Neural cell (in vitro differentiated cells): ENCODE data around the gene CCDC9B. TPM values are rescaled to one million over a fixed set of nuclear protein-coding genes. Genes with fewer than 3 reads are reported as not detected.

Experiments
- H2AFZ ChIP-seq: fragments of 200-600, 300-800 bp; sonication (generic), shearing (Covaris generic); 2 replicates; pipeline ENCODE4 v1.6.0; 2014; ENCODE audit warnings: low read depth, mild to moderate bottlenecking, antibody characterized with exemption, low read length, moderate library complexity
- H3F3A ChIP-seq: fragments of 200-600 bp; shearing (Covaris generic); 2 replicates; pipeline ENCODE4 v1.6.1; 2016; ENCODE audit warnings: mild to moderate bottlenecking, moderate library complexity, mixed read lengths, antibody characterized with exemption, low read length; ENCODE audit not compliant: insufficient read depth, poor library complexity, severe bottlenecking
- H3K27ac ChIP-seq: fragments of 200-600, 300-800 bp; sonication (generic), shearing (Covaris generic); 2 replicates; pipeline ENCODE4 v1.5.1; 2014; ENCODE audit warnings: mild to moderate bottlenecking, low read length, moderate library complexity
- H3K27me3 ChIP-seq: fragments of 300-800, 200-600 bp; sonication (generic), shearing (Covaris generic); 2 replicates; pipeline ENCODE4 v1.6.0; 2014; ENCODE audit warnings: mild to moderate bottlenecking, low read depth, low read length, moderate library complexity; ENCODE audit not compliant: insufficient read depth
- H3K36me3 ChIP-seq: fragments of 300-800, 200-600 bp; sonication (generic), shearing (Covaris generic); 2 replicates; pipeline ENCODE4 v1.5.1; 2014; ENCODE audit warnings: mild to moderate bottlenecking, antibody characterized with exemption, low read length, moderate library complexity; ENCODE audit not compliant: insufficient read depth
- H3K4me2 ChIP-seq: fragments of 300-800, 200-600 bp; sonication (generic), shearing (Covaris generic); 2 replicates; pipeline ENCODE4 v1.6.0; 2014; ENCODE audit warnings: mild to moderate bottlenecking, low read length
- H3K4me3 ChIP-seq: fragments of 300-800, 200-600 bp; sonication (generic), shearing (Covaris generic); 2 replicates; pipeline ENCODE4 v1.5.1; 2014; ENCODE audit warnings: mild to moderate bottlenecking, low read length, moderate library complexity
- H3K79me2 ChIP-seq: fragments of 200-600 bp; shearing (Covaris generic); replicated peaks from 2 replicates; pipeline ENCODE4 v1.6.0; 2014; ENCODE audit warnings: mild to moderate bottlenecking, low read length, moderate library complexity; ENCODE audit not compliant: insufficient read depth
- H3K9ac ChIP-seq: fragments of 300-800, 200-600 bp; sonication (generic), shearing (Covaris generic); 2 replicates; pipeline ENCODE4 v1.6.1; 2016; ENCODE audit warnings: mild to moderate bottlenecking, low read length, mixed read lengths
- H3K9me2 ChIP-seq: fragments of 200-600 bp; shearing (Covaris generic); 2 replicates; pipeline ENCODE4 v1.6.1; 2016; ENCODE audit warnings: mild to moderate bottlenecking, low read length, mixed read lengths; ENCODE audit not compliant: insufficient read depth
- H3K9me3 ChIP-seq: fragments of 200-600, 300-800 bp; sonication (generic), shearing (Covaris generic); 2 replicates; pipeline ENCODE4 v1.6.1; 2016; ENCODE audit warnings: mild to moderate bottlenecking, mixed run types, low read length, moderate library complexity, mixed read lengths
- H4K20me1 ChIP-seq: fragments of 200-600 bp; shearing (Covaris generic); 2 replicates; pipeline ENCODE4 v1.6.1; 2016; ENCODE audit warnings: mild to moderate bottlenecking, mixed run types; ENCODE audit not compliant: insufficient read depth
- EP300 ChIP-seq: fragments of 450-650 bp; conservative IDR thresholded peaks from 2 replicates; pipeline ENCODE4 v1.6.1; 2014; ENCODE audit warnings: antibody characterized with exemption, mild to moderate bottlenecking, moderate library complexity; ENCODE audit not compliant: poor library complexity, severe bottlenecking
- EZH2 ChIP-seq: fragments of 200-600, 300-800 bp; shearing (Covaris generic), sonication (generic); IDR thresholded peaks from 2 replicates; pipeline ENCODE4 v1.6.1; 2014; ENCODE audit warnings: antibody characterized with exemption, low read length, borderline replicate concordance, mild to moderate bottlenecking; ENCODE audit not compliant: insufficient read depth, poor library complexity, severe bottlenecking
- MXI1 ChIP-seq: fragments of 450-650 bp; conservative IDR thresholded peaks from 2 replicates; pipeline ENCODE4 v1.6.1; 2014; ENCODE audit warnings: antibody characterized with exemption, mild to moderate bottlenecking; ENCODE audit not compliant: poor library complexity, severe bottlenecking
- POLR2AphosphoS5 ChIP-seq: IDR thresholded peaks from 2 replicates; pipeline ENCODE4 v1.6.1; 2012
- RAD21 ChIP-seq: fragments of 450-650 bp; conservative IDR thresholded peaks from 2 replicates; pipeline ENCODE4 v1.6.1; 2014; ENCODE audit warnings: antibody characterized with exemption, mild to moderate bottlenecking, moderate library complexity
- SMC3 ChIP-seq: fragments of 450-650 bp; conservative IDR thresholded peaks from 2 replicates; pipeline ENCODE4 v1.6.1; 2014; ENCODE audit warnings: antibody characterized with exemption, mild to moderate bottlenecking, moderate library complexity; ENCODE audit not compliant: poor library complexity
- TAF1 ChIP-seq: IDR thresholded peaks from 2 replicates; pipeline ENCODE4 v1.6.1; 2012; ENCODE audit warnings: low read depth
- polyA plus RNA-seq: library from polyadenylated mRNA; depleted of rRNA; stranded (reverse); fragments of >200 nt; gene quantifications from 2 replicates; pipeline ENCODE4 v1.2.3, GENCODE V29; 2014
- TF ChIP-seq, protein P1 (sequence below): IDR thresholded peaks from 2 replicates; pipeline ENCODE4 v1.6.1; 2012; ENCODE audit warnings: borderline replicate concordance
- TF ChIP-seq, protein P2 (sequence below): fragments of 450-650 bp; IDR thresholded peaks from 2 replicates; pipeline ENCODE4 v1.5.1; 2014; ENCODE audit warnings: antibody characterized with exemption, mild to moderate bottlenecking, moderate library complexity; ENCODE audit not compliant: poor library complexity, severe bottlenecking

The CCDC9B gene
- polyA plus RNA-seq, 1 donor from 2014 or later, result not detected

DNA sequence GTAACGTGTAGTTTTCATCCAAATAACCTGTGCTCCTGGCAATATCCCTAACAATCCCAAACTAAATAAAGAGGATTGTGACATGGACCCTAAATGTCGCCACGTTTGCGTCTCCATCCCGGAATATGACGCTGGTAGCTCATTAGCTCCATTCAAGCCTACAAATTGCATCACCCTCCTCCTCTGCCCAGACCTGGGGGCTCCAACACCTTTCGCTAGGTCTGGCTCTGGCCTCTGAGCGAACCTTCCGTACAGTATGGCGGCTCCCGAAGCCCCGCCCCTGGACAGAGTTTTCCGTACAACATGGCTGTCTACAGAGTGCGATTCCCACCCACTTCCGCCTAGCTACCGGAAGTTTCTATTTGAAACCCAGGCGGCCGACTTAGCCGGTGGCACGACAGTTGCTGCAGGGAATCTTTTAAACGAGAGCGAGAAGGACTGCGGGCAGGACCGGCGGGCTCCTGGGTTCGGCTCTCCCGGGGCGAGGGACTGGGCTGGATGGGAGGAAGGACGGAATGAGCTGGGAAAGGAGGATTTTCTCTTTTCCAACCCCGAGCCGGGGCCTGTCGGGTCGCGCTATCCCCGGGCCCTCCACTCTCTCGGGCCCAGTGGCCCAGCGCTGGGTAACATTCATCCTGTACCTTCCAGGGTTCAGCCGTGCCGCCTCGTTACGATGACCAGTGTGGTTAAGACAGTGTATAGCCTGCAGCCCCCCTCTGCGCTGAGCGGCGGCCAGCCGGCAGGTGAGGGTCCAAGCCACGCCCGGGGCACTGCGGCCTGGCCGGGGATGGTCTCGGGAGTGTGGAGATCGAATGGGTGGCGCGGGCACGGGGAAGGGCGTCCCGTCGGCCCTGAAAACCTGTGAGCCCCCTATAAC, 42.1 kb upstream of the CCDC9B start, which contains the start of gene KNSTRN:
KNSTRN (plus strand) TSS at position 142 of the 877 bp plus-strand sequence; CDS start at position 257, 115 bp downstream.
- Histone ChIP-seq H3K4me2 (peak within 1 kb of the TSS; percentile 69), H2AFZ (peak within 1 kb of the TSS; percentile 93), H3K27me3 (no peaks in the 10 kb centered on the region), H3F3A (no peaks in the 10 kb centered on the region), H3K9me2 (no peaks in the 10 kb centered on the region), H4K20me1 (no peaks in the 10 kb centered on the region), H3K36me3 (no peaks in the 10 kb centered on the region), H3K79me2 (peaks cover 15% of the 10 kb centered on the region), H3K4me3 (peak within 1 kb of the TSS; percentile 88), H3K27ac (no peak within 1 kb of the TSS), H3K9ac (peak within 1 kb of the TSS; percentile 77), H3K9me3 (no peaks in the 10 kb centered on the region)
- peak; percentile 39 for TF ChIP-seq RAD21
- TF ChIP-seq SMC3, result peak; percentile 56
- TF ChIP-seq EZH2, result no peak
- TF ChIP-seq, protein P1, sequence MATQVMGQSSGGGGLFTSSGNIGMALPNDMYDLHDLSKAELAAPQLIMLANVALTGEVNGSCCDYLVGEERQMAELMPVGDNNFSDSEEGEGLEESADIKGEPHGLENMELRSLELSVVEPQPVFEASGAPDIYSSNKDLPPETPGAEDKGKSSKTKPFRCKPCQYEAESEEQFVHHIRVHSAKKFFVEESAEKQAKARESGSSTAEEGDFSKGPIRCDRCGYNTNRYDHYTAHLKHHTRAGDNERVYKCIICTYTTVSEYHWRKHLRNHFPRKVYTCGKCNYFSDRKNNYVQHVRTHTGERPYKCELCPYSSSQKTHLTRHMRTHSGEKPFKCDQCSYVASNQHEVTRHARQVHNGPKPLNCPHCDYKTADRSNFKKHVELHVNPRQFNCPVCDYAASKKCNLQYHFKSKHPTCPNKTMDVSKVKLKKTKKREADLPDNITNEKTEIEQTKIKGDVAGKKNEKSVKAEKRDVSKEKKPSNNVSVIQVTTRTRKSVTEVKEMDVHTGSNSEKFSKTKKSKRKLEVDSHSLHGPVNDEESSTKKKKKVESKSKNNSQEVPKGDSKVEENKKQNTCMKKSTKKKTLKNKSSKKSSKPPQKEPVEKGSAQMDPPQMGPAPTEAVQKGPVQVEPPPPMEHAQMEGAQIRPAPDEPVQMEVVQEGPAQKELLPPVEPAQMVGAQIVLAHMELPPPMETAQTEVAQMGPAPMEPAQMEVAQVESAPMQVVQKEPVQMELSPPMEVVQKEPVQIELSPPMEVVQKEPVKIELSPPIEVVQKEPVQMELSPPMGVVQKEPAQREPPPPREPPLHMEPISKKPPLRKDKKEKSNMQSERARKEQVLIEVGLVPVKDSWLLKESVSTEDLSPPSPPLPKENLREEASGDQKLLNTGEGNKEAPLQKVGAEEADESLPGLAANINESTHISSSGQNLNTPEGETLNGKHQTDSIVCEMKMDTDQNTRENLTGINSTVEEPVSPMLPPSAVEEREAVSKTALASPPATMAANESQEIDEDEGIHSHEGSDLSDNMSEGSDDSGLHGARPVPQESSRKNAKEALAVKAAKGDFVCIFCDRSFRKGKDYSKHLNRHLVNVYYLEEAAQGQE, result peak; percentile 66
- TF ChIP-seq EP300, result no peak
- peak; percentile 42 for TF ChIP-seq TAF1
- TF ChIP-seq, protein P2, sequence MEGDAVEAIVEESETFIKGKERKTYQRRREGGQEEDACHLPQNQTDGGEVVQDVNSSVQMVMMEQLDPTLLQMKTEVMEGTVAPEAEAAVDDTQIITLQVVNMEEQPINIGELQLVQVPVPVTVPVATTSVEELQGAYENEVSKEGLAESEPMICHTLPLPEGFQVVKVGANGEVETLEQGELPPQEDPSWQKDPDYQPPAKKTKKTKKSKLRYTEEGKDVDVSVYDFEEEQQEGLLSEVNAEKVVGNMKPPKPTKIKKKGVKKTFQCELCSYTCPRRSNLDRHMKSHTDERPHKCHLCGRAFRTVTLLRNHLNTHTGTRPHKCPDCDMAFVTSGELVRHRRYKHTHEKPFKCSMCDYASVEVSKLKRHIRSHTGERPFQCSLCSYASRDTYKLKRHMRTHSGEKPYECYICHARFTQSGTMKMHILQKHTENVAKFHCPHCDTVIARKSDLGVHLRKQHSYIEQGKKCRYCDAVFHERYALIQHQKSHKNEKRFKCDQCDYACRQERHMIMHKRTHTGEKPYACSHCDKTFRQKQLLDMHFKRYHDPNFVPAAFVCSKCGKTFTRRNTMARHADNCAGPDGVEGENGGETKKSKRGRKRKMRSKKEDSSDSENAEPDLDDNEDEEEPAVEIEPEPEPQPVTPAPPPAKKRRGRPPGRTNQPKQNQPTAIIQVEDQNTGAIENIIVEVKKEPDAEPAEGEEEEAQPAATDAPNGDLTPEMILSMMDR, result peak; percentile 16
- TF ChIP-seq MXI1, result peak; percentile 84
- TF ChIP-seq POLR2AphosphoS5, result peak; percentile 85

DNA sequence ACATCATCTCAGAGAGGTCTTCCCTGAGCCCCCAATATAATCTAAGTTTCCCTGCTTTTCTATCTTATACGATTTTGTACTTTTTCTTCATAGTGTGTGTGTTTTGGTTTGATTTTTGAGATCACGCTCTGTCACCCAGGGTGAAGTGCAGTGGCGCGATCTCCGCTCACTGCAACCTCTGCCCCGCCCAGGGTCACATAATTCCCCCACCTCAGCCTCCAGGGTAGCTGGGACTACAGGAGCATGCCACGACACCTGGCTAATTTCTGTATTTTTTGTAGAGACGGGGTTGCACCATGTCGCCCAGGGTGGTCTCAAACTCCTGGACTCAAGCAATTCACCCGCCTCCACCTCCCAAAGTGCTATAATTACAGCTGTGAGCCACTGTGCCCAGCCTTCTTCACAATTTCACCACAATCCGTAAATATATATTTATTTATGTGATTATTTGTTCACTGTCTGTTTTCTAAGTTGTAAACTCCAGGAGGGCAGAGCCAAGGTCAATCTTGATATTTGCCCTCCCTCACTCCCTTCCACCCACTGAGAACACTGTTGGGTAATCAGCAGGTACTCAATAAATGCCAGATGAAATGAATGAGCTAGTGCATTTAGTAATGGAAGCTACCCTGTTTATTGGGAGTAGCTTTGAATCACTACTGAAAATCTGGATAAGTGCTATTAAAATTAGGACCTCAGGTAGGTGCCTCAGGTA, 41.2 kb upstream of the CCDC9B start:
- Histone ChIP-seq H3F3A (no peaks in the 10 kb centered on the region), H3K9me2 (no peaks in the 10 kb centered on the region), H3K4me2 (no peak overlapping the region), H3K36me3 (no peaks in the 10 kb centered on the region), H3K9me3 (no peaks in the 10 kb centered on the region), H2AFZ (peak overlapping the region; percentile 93), H3K9ac (no peak overlapping the region), H4K20me1 (no peaks in the 10 kb centered on the region), H3K4me3 (no peak overlapping the region), H3K27ac (no peak overlapping the region), H3K79me2 (peaks cover 15% of the 10 kb centered on the region), H3K27me3 (no peaks in the 10 kb centered on the region)
- TF ChIP-seq EZH2 (no peak), POLR2AphosphoS5 (no peak), TAF1 (no peak), RAD21 (no peak), MXI1 (no peak), EP300 (no peak), SMC3 (no peak)
- TF ChIP-seq, protein P1, result no peak
- TF ChIP-seq, protein P2, result no peak
